CD4-positive, alpha-beta T cell treated with Interleukin-17A for 4 hours (primary cell): ENCODE measurements around the gene HINT3.
"Not testable (repeated sequence)": the region's sequence is repeated elsewhere in the genome, so short reads cannot be mapped to it uniquely, and the experiment has no call there.

Experiments used
- DNase-seq: peaks from one replicate; pipeline ENCODE4 v3.0.0-alpha.2; 2020; ENCODE audit warnings: mixed read lengths

The HINT3 gene

DNA sequence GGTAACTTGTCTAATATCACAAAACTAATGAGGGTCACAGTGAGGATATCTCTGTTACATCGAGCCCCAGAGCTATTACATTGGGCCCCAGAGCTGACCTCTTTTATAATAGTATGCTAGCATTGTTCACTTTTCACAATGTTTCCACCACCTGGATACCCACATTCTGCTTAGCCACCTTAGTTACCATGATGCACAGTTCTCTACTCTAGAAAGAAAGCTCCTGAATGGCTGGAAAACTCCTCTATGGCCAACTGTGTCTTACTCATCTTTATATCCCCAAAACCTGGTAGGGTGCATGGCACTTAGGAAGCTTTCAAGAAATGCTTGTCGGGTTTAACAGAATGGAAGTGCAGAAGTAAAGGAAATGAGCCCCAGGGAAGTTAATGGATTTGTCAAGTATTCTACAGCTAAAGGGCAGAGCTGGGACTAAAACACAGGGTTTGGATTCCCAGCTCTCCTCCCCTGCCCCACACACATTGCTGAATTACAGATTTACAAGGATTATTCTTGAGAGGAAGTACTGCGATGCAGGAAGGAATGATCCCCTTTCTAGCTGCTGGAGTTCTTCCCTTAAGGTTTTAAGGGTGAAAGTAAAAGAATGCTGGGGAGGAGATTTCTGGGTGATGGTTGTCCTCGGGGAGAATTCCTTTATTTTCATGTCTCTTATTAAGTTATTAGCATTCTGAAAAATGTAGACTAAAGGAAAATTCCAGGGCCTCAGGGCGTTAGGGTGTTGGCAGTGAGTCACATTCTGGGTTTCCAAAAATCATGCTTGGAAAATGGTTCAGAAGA lies 16.1 kb upstream of the HINT3 start:
- DNase-seq: no peak

DNA sequence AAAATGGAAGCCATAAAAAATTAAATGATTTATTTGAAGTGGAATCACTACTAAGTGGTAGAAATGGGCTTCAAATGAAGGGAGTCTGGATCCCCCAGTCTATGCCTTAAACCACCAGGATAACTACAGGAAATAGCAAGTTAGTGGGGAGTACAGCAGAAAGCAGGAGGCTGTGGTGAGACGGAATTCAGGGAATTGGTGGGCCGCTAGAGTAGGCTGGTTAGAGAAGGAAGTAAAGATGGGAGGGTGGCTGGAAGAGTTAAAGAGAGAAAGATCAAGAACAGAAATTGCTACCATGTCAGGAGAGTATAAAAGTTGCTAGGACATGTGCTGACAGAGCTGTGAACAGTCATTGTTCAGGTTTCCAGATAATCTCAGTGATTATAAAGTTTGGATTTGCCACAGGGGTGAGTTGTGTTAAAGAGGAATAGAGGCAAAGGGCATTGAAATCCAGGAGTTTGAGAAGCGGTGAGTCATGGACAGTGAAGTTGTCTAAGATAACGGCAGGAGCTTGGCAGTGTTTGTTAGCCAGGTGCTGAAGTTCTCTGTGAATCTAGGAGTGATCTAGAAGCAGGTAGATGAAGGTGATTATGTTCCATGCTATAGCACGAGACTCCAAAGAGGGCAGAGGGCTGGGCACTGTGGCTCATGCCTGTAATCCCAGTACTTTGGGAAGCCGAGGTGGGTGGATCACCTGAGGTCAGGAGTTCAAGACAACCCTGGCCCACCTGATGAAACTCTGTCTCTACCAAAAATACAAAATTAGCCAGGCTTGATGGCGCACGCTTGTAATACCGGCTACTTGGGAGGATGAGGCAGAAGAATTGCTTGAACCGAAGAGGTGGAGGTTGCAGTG lies 13.7 kb upstream of the HINT3 start:
- no peak for DNase-seq

DNA sequence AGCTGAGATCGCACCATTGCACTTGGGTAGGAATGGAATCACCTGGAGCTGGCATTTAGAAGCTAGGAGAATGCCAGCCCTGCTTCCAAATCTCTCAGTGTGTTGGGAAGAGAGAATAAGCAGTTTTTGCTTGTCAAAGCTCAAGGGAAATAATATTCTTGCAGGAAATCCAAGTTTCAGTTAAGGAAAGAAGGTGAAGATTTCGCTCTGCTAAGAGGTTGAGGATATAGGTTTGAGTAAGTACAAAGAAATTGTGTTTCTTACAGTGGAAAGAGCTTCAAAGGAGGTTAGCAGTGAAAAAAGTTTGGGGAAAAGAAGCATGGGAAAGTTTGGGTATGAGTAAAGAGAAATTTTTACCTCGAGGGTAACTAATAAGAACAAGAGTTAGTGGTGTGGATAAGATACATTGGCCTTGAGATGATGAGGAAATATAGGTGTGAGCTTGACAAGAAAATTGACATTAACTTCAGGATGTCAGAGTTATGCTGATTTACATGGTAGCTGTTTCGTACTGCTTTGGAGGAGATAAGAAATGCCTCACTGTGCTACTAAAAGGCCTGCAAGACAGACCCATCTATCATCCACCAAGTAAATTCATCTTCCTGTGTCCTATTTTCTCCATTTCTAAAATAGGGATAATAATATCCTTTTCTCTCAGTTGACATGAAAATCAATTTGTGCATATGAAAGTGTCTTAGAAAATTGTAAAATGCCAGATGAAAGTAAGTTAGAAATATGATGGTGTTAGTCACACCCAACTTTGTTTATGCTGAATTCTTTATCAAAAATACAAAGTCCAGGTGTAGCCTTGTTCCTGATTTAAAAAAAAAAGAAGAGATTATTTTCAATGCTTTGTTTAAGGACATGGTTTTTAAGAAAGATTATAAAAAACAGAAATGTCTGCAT lies 12.8 kb upstream of the HINT3 start:
- no peak for DNase-seq

DNA sequence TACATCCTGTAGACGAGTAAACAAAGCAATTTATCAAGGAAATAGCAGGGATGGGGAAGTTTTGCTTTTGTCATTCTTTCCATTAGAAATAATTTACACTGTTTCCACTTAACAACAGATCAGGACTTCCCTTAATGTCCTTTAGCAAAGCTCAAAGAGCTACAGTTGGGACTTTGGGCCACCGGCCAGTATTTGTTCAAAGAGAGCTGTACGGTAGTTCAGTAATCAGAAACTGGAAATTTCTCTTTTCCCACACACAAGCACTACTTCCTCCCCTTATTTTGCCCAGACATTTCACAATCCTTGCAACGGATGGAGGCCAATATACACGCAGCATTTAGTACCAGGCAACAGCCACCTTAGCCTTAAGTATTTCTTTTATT lies 12.1 kb upstream of the HINT3 start:
- no peak for DNase-seq

DNA sequence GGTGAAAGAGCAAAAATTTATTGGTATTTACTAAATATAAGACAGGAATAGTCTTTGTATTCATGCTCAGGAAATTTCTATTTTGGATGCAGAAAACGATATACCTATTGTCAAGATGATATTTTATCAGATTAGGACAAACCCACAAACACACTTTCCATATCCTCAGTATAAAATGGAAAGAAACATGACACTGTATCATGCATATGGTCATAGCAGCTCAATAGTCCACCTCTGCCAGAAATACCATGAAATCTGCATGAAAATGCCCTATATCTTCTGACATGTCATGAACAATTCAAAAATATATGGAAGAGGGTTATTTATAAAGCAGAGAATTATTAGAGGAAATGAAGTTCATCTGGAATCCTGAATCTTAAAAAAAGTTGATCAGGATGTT lies 11.7 kb upstream of the HINT3 start:
- DNase-seq: no peak

DNA sequence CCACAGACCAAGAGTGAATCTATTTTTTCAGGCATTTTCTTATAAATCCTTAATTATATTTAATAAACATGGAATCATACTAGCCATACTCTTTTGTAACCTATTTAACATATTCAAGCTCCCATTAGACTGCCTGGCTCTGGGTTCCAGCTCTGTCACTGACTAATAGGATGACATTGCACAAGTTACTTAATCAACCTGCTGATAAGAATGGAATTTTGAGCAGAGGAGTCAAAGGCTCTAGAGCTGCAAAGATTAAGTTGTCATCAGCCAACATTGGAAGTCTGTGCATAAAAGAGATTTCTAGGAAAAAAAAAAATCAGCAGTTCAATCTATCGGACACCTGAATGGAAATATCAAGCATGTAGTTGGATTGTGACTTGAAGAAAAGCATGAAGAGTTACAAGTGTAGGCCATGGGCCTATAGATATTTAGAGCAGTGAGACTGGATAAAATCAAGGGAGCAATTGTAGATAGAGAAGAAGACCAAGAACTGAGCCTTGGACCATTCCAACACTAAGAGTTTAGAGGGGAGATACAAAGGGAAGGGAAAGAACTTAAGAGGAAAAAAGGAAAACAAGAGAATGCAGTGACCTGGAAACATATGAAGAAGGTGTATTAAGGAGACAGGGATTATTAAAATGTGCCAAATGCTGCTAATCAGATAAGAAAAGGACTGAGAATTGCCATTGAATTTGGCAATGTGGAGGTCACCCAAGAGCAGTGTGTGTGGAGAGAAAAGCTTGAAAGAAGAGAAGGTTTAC lies 11.0 kb upstream of the HINT3 start:
- DNase-seq: no peak

DNA sequence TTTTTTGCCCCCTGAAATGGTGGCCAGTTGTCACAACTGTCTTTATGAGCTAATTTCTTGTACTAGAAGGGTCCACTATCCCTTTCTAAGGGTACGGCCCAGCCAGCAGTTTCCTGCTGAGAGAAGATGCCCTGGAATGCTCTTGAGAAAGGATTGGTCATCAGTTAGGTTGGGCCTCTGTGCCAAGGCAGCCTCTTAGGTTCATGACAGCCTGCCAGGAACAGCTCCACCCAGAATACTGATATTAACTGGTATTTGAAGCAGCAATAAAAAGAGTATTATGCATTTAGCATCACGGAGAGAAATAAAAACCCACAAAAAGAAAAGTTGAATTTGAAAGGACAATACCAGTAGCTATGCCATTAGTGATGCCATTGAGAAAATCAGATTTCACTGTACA lies 9.0 kb upstream of the HINT3 start:
- no peak for DNase-seq

- DNase-seq: no peak
Observed at GRCh38 chr6:125948455-125948854, 8.1 kb upstream of the HINT3 start.

GRCh38 chr6:125949069-125949468 lies 7.5 kb upstream of the HINT3 start:
- DNase-seq: no peak

GRCh38 chr6:125950293-125950692 lies 6.3 kb upstream of the HINT3 start:
- DNase-seq: no peak

DNA sequence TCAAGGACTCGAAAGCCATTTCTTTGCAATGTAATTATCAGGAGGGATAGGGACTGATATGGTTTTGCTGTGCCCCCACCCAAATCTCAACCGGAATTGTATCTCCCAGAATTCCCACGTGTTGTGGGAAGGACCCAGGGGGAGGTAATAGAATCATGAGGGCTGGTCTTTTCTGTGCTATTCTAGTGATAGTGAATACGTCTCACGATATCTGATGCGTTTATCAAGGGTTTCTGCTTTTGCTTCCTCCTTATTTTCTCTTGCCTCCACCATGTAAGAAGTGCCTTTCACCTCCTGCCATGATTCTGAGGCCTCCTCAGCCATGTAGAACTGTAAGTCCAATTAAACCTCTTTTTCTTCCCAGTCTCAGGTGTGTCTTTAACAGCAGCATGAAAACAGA lies 5.9 kb upstream of the HINT3 start:
- DNase-seq: not testable (repeated sequence)

DNA sequence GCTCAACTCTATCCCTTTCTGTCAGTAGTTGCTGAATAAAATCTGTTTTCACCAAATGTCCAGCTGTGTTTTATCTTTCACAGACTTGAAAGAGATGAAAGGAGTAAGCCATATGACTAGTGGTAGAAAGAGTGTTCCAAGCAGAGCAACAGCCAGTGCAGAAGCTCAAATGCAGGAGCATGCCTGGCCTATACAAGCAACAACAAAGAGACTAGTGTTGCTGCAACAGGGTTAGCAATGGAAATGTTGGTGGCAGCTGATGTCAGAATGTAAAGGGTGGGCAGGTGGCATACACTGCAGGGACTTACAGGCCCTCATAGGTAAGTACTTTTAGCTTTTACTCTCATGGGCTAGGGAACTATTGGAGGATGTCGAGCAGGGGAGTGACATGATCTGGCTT lies 5.2 kb upstream of the HINT3 start:
- DNase-seq: no peak

DNA sequence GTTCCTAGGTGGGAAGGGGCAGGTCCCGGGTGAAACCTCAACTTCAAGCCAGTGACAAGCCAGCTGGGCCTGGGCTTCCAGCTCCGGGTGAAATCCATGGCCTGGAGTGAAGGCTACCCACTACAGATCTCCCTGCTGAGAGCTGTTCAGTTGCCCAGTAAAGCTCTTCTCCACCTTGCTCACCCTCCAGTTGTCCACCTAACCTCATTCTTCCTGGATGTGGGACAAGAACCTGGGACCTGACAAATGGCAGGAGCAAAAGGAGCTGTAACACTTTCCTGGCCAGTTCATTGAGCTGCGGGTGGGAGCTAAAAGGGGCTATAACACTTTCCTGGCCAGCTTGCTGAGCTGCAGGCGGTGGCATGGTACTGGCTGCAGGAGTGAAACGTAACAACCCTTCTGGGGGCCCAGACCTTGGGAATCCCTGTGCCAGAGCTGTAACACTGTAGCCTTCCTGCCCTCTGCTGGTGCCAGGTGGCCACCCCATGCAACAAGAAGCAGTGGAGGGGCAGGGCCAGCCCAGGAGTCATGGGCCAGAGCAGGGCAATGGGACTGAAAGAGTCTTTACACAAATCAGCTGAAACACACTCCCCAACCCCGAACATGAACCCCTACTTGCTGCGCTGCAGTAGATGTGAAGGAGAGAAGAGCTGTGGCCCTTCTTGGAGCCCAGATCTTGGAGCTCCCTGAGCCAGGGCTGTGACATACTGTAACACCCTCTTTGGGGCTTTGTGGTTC lies 3.6 kb upstream of the HINT3 start:
- DNase-seq: peak; percentile 11

GRCh38 chr6:125953502-125953875 lies 3.1 kb upstream of the HINT3 start:
- no peak for DNase-seq

GRCh38 chr6:125954735-125955339 lies 1.7 kb upstream of the HINT3 start:
- DNase-seq: no peak

GRCh38 chr6:125955973-125956372 lies 597 bp upstream of the HINT3 start:
- no peak for DNase-seq

DNA sequence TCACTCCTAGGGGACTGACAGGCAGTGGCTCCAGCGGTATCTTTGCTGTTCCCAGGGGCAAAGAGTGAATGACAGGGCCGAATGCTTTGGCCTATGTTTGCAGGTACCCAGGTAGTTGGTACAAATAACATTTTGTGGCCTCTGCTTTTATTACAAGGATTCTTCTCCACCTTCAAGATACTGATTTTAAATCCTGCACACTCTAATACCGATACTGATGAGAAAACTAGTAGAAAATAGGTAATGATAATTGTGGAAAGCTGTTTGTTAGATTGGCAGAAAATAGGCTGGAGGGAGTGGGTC lies 772 bp downstream of the HINT3 start:
- DNase-seq: no peak

DNA sequence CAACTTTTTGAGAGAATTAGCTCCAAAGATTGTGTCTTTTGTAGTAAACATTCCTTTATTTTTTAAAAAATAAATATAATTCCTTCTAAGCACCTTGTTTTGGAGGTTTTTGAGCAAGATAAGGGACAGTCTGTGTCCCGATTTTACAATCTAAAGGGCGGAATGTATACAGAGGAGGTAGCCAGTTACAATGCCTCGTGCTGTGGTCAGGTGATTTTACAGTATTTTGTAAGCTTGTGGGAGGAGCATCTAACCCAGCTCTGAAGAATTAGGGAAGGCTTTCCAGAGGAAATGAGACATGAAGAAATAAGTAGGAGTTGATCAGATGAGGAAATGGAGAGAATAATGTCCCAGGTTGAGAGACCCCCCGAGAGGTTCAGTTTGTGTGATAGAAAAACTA lies 1.3 kb downstream of the HINT3 start:
- DNase-seq: no peak

DNA sequence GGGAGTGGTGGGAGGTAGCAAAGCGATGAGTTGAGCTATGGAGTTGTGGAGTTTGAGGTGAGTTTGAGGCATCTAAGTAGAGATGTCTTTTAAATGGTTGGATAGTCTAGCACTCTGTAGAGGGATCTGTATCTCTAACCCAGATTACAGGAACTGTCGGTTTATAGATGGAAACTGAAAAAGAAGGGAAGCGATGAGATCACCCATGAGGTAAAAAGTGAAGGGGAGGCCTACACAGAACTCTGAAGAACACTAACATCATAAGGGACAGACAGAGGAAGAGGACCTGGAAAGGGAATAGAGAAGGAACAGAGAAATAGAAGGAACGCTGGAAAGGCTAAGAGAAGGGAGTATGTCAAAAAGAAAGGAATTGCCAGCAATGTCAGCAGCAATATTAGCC lies 2.5 kb downstream of the HINT3 start:
- no peak for DNase-seq

- DNase-seq: no peak
Observed at GRCh38 chr6:125961117-125961516, 4.5 kb downstream of the HINT3 start.

GRCh38 chr6:125962900-125963497 lies 6.4 kb downstream of the HINT3 start:
- DNase-seq: no peak
